GM19238 (cell line): ENCODE results near the gene ZFP82.

ENCODE experiments used
- DNase-seq: peaks from one replicate; pipeline ENCODE4 v3.0.0; 2011; ENCODE audit warnings: low spot score; ENCODE audit not compliant: insufficient read length

Gene ZFP82

DNA sequence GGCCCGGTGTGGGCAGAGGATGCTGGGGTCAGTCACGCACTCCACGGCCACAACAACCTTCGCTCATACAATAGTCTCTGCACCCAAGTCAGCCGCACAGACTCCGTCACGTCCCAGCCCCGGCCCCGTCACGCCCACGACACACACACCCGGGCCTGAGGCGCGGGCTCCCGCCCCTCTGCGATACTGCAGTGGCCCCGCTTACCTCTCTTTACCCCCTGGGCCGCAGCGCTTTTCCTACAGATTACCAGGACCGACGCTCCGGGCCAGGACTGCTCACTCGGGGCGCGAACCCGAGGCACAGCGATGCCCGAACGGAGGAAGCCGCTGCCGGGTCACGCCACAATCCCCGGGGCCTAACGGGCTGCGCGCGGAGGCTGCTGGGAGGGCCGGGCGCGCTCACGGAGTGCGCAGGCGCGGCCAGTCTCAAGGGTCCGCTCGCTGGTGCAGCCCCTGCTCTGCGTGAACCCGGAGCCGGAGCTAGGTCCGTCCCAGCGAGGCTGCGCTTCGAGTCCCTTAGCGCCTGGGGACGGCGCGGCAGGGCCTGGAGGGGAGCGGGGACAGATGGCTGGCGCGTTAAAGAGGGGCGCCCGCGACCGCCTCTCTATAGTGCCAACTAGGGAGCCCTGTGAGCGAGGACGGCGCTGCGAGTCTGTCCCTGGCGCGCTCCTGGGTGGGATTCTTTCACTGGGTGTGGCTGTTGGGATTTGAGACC lies at the start of gene ZFP82:
TSS of gene ZFP82 (minus strand) at position 358 of the 715 bp plus-strand sequence. CDS start 8,855 bp downstream, outside the sequence.
- DNase-seq = peak; percentile 83

GRCh38 chr19:36460046-36460445 lies 41.6 kb upstream of the ZFP82 start:
- no peak for DNase-seq

DNA sequence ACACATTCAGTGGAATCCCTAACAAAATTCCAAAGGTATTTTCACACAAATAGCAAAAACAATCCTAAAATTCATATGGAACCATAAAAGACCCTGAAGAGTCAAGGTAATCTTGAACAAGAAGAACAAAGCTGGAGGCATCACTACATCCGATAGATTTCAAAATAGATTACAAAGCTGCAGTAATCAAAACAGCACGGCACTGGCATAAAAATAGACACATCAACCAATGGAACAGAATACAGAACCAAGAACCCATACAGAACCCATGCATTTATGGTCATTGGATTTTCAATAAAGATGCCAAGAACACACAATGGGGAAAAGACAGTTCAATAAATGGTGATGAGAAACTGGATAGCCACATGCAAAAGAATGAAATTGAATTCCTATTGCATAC lies 38.4 kb upstream of the ZFP82 start:
- no peak for DNase-seq

DNA sequence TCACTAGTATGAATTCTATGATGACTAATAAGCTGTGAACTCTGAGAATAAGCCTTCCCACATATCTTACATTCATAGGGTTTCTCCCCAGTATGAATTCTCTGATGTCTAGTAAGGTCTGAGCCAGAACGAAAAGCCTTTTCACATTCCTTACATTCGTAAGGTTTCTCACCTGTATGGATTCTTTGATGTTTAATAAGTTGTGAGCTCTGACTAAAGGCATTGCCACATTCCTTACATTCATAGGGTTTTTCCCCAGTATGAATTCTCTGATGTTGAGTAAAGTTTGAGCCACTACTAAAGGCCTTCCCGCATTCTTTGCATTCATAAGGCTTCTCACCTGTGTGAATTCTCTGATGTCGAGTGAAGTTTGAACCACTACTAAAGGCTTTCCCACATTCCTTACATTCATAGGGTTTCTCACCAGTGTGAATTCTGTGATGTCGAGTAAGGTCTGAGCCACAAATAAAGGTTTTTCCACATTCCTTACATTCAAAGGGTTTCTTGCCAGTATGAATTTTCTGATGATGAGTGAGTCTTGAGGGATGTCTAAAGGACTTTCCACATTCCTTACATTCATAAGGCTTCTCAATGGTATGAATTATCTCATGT lies 30.7 kb upstream of the ZFP82 start:
- no peak for DNase-seq

DNA sequence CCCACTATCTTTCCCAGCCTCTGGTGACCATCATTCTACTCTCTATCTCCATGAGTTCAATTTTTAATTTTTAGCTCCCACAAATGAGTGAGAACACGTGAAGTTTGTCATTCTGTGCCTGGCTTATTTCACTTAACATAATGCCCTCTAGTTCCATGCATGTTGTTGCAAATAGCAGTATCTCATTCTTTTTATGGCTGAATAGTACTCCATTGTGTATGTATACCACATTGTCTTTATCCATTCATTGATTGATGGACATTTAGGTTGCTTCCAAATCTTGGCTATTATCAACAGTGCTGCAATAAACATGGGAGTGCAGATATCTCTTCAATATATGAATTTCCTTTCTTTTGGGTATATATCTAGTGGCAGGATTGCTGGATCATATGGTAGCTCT lies 22.9 kb upstream of the ZFP82 start:
- no peak for DNase-seq

DNA sequence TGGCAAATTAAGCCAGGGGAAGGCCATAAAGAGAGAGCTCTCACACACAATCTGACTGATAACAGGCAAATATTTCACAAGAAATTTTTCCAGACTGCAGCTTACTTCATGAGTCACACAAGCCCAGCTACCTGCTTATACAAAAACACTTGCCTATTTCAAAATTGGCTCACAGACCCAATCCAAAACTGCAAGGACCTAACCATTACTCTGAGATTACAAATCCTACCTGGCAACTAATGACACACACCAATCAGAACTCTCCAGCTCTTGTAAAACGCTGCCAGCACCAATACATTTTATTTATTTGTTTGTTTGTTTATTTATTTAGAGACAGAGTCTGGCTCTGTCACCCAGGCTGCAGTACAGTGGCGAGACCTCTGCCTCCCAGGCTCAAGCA lies 18.1 kb upstream of the ZFP82 start:
- no peak for DNase-seq

DNA sequence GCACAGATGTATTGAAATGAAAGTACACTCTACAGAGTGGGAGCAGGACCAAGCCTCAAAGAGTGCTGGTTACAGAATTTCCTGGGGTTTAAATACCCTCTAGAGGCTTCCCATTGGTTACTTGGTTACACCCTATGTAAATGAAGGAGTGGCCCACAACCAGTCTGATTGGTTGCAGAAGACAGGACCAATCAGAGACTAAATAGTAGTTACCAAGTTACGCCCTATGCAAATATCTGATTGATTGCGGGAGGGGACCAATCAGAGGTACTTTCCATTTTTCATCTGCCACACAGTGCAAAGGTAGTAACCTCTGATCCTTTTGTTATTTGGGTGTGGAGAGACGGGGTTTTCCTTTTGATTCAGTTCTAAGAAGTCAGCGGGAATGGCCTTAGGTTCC lies 5.5 kb upstream of the ZFP82 start:
- no peak for DNase-seq

GRCh38 chr19:36421749-36422481 lies 3.5 kb upstream of the ZFP82 start:
- no peak for DNase-seq

- DNase-seq = no peak
These were observed 2.7 kb upstream of the ZFP82 start for GRCh38 chr19:36420961-36421748.

- no peak for DNase-seq
These were observed 625 bp downstream of the ZFP82 start for GRCh38 chr19:36417752-36418286.

GRCh38 chr19:36409841-36410240 lies 8.6 kb downstream of the ZFP82 start:
- DNase-seq = no peak

- DNase-seq = no peak
These were observed 10.3 kb downstream of the ZFP82 start for GRCh38 chr19:36408101-36408500.

- DNase-seq = no peak
These were observed 13.9 kb downstream of the ZFP82 start for GRCh38 chr19:36404498-36404897.

GRCh38 chr19:36401475-36401874 lies 17.0 kb downstream of the ZFP82 start:
- DNase-seq = no peak

- DNase-seq = no peak
These were observed 19.9 kb downstream of the ZFP82 start for GRCh38 chr19:36398571-36398970.

DNA sequence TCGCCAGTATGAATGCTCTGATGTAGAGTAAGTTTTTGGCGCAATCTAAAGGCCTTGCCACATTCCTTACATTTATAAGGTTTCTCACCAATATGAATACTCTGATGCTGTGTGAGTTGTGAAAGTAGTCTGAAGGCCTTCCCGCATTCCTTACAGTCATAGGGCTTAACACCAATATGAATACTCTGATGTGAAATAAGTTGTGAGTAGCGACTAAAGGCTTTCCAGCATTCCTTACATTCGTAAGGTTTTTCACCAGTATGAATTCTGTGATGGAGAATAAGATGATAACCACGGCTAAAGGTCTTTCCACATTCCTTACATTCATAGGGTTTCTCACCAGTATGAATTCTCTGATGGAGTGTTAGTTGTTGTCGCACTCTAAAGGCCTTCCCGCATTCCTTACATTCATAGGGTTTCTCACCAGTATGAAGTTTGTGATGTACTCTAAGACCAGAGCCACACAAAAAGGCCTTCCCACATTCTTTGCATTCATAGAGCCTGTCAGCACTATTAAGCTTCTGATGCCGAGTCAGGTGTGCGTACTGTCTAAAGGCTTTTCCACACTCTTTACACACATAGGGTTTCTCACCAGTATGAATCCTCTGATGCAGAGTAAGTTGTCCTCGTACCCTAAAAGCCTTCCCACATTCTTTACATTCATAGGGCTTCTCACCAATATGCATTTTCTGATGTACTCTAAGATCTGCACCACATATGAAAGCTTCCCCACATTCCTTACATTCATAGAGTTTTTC lies 25.3 kb downstream of the ZFP82 start:
- DNase-seq = no peak

- no peak for DNase-seq
These were observed 39.0 kb downstream of the ZFP82 start for GRCh38 chr19:36379510-36379819.

DNA sequence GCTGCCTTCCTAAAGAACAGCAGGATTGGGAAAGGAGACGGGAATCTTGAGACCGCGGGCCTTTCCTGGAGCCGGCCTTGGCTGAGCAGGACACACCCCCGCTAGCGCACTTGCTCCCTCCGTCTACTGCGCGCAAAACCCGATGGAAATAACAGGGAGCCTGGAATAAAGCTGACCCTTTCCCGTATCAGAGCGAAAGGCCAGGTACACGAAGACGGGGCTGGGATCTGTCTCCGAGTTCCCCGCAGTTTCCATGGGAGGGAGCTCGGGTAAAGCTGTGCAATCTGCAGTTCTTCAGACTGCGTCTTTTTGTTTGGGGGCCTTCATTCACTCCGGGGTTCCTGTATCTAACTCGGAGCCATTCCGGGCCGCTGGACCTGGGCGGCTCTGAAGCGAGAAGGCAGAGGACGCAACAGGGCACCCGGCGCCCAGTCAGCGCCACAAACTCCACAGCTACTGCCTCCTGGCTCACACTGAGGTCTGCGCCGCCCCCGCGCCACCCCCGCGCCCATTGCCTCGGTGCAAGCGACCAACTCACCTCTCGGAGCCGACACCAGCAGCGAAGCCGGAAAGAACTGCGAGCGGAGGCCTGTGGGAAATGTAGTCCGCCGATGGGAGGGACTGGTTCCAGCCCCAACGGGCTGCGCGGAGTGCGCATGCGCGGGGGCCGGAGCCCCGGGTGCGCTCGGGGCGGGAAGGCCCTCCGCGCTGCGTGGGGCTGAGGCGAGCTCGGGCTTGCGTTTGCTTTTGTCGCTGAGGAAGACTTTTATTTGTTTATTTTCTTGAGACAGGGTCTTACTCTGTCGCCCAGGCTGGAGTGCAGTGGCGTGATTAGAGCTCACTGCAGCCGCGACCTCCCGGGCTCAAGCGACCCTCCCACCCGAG lies 39.6 kb downstream of the ZFP82 start, which contains the start of gene ZFP14:
TSS of gene ZFP14 (minus strand) at position 577 of the 885 bp plus-strand sequence. CDS start 11,309 bp downstream, outside the sequence.
- peak; percentile 97 for DNase-seq

DNA sequence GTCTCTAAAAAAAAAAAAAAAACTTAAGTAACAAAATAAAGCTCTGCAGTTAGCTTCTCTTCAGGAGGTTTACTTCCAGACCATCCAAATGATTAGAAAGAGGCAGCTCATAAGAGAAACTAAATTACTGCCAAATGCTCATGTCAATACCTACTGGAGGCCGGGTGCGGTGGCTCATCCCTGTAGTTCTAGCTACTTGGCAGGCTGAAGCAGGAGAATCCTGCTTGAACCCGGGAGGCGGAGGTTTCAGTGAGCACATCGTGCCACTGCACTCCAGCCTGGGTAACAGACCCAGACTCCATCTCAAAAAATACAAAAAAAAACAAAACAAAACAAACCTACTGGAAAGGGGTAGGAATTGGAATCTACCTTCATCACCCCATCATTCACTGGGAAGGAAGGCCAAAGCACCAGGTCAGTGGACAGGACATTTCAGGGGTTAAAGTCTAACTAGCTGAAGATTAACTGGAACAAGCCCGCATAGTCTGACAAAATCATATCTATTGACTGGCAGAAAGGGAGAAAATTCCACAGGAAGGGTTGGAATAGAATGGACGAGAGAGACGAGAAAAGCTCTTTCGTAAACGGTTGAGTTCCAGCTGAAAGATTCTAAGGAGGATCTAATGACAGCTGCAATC lies 40.8 kb downstream of the ZFP82 start:
- no peak for DNase-seq
